Daoy (cell line): ENCODE measurements around the gene FBL. TPM values are rescaled to one million over a fixed set of nuclear protein-coding genes. Genes with fewer than 3 reads are reported as not detected.
"Not testable (repeated sequence)": the region's sequence is repeated elsewhere in the genome, so short reads cannot be mapped to it uniquely, and the experiment has no call there.

Experiments used
- DNase-seq: peaks from one replicate; pipeline ENCODE4 v3.0.0-alpha.2; 2015; ENCODE audit warnings: low read depth
- total RNA-seq: library from RNA; depleted of rRNA; stranded (reverse); fragments of >200 nt; shearing (Covaris generic); gene quantifications from 2 replicates; pipeline ENCODE4 v1.2.3, GENCODE V29; 2014; rRNA removed

Gene FBL
- 345 and 375 TPM in 2 replicates for total RNA-seq

DNA sequence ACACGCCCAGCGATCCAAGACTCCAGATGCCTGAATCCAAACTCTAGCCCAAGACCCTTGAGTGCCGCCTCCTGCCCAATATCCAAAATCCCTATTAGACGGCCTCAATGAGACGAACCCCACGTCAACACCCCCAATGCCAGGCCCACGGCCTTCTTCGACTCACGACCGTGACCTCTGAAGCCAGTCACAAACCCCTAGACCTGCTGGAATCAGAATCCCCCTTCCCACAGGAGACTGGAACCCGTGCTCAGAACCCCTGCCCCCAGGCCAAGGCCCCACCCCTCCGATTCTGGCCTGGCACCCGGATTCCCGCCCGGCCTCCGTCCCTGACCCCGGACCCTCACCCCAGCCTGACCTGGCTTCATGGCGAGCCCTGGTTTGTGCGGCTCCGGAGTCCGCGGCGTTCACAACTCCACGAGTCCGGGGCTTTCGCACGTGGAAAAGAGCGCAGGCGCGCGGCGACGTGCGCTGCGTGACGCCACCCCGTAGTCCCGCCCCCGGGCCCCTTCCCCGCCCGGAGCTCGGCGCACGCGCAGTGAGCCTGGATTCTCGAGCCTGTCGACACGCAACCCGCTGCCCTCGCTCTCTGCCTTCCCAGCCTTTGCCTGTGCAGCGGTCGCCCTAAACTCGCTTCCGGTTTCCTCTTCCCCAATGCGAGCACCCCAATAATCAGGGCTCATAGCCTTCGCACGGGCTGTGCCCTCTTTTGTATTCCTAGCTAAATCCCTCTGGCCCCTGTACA is at the start of gene FBL:
Gene FBL, minus strand, starts transcription at position 447 of the 745 bp plus-strand sequence. Its CDS starts 79 bp downstream, at position 368.
- DNase-seq, result peak; percentile 96

DNA sequence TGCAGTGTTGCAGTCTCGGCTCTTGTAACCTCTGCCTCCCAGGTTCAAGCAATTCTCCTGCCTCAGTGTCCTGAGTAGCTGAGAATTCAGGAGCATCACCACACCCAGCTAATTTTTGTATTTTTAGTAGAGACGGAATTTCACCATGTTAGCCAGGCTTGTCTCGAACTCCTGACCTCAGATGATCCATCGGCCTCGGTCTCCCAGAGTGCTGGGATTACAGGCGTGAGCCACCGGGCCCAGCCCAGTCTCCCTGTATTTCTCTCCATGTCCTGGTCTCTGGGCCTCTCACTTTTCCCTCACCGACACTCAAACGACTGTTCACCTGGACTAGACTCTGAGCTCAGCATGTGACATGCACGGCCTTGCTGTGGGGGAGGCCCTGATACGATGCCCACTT is 48.9 kb upstream of the FBL start:
- not testable (repeated sequence) for DNase-seq

DNA sequence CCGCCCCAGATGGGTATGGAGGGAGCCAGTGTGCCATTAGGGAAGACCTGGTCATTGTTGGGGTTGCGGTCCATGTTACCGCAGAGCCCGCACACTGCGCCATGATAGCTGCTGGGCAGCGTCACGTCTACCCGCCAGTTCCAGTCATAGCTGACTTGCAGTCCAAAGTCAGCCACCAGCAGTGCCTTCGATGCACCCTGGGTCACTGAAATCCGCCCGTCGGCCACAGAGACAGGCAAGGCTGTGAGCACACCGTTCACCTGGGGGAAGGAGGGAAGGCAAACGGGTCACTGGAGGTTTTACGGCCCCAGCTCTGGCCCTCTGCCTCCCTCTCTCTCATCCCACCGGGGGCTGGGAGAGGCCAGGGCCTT is 48.0 kb upstream of the FBL start:
- not testable (repeated sequence) for DNase-seq

DNA sequence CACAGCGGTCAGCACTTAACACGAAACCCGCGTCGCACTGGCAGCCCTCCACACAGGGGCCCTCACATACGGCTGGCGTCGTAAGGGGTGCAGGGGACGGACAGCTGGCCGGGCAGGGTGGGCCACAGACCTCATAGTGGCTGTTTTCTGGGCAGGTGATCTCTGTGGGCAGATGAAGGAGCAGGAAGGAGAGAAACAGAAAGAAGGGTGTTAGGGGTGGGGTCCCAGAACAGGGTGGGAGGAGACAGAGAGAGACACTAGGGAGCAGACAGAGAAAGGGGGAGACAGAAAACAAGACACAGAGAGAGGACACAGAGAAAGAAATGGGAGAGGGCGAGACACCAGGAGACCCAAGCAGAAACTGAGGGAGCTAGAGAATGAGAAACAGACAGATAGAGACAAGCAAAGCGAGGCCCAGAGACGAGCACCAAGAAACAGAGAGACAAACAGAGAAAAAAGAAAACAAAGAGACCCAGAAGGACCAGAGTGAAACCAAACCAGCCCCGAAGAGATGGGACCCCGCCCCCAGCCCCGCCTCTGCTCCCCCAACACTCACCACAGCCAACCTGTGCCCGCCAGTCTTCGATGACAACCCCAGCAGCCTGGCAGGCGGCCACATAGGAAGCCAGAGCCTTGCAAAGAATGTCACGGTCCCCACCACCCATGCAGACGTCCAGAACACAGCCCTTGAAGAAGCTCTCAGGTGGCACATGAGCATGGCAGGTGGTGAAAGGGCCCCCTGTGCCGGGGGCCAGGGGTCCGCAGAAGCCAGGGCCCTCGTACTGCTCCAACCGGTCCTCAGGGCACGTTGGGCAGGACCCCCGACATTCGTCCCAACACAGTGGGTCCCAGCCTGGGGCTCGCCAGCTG is 47.4 kb upstream of the FBL start:
- DNase-seq, result peak; percentile 73

DNA sequence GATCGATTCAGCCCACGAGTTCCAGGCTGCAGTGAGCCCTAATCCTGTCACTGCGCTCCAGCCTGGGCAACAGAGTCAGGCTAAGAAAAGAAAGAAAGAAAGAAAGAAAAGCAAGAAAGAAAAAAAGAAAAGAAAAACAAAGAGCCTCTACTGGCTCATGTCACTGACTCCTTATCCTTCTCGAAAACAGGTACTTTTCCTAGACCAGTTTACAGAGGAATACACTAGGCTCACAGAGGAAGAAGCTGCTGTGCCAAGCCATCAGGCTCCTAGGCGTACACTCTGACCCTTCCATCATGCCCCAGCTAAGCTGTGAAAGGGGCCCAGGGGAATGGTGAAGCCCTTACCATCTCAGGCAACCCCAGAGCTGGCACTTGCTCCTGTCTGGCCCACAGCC is 46.3 kb upstream of the FBL start:
- not testable (repeated sequence) for DNase-seq

DNA sequence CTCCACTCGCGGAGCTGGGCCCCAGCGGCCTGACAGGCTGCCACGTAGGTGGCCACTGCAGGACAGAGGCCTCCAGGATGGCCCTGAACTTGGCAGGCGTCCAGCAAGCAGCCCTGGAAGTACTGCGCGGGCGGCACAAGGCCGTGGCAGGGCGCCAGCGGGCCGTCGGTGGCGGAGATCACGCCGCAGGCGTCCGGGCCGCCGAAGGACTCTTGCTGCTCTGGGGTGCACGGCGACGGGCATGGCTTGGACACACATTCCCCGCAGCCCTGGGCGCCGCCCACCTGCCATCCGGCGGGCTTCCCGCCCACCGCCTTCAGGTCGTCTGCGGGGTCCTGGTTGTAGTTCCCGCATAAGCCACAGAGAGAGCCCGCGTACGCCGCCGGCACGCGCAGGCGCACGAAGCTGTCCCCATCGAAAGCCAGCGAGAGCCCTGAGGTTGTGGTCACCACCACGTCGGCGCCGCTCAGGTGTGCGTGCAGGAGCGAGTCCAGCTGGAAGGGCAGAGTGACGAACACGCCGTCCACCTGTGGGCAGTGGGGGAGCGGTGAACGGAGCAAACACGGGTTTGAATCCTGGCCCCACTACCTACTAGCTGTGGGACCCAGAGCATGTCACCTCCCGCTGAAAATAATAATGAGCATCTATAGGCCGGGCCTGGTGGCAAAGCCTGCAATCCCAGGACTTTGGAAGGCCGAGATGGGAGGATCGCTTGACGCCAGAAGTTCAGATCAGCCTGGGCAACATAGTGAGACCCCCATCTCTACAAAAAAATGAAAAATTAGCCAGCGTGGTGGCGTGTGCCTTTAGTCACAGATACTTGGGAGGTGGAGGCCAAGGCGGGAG is 45.7 kb upstream of the FBL start:
- DNase-seq, result not testable (repeated sequence)

DNA sequence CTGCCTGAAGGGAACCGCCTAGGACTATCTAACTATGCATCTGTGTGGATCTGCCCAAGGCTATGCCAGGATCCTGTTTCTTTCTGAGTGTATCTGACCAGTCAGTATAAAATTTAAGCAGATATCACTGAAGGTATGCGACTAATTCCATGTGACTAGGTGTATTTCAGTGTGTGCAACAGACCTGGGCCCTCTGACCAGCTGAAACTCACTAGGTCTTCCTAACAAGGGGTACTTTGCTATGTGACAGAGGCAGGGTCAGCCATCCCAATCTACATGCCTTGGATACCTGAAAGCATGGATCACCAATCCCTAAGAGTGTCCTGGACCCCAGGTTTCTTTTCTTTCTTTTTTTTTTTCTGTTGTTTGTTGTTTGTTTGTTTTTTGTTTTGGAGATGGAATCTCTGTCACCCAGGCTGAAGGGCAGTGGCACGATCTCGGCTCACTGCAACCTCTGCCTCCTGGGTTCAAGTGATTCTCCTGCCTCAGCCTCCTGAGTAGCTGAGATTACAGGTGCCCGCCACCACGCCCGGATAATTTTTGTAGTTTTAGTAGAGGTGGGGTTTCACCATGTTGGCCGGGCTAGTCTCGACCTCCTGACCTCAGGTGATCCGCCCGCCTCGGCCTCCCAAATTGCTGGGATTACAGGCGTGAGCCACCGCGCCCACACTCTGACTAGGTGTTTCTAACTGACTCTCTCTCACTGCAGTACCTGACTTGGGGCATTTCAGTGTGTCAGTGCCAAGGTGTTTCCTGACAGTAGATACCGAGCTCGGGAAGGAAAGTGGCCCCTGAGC is 44.8 kb upstream of the FBL start:
- no peak for DNase-seq

- DNase-seq, result not testable (repeated sequence)
These were observed 43.9 kb upstream of the FBL start for GRCh38 chr19:39889872-39890754.

GRCh38 chr19:39887456-39887951 is 41.3 kb upstream of the FBL start:
- DNase-seq, result not testable (repeated sequence)

- DNase-seq, result not testable (repeated sequence)
These were observed 39.8 kb upstream of the FBL start for GRCh38 chr19:39885821-39886554.

- not testable (repeated sequence) for DNase-seq
These were observed 38.5 kb upstream of the FBL start for GRCh38 chr19:39884721-39885120.

DNA sequence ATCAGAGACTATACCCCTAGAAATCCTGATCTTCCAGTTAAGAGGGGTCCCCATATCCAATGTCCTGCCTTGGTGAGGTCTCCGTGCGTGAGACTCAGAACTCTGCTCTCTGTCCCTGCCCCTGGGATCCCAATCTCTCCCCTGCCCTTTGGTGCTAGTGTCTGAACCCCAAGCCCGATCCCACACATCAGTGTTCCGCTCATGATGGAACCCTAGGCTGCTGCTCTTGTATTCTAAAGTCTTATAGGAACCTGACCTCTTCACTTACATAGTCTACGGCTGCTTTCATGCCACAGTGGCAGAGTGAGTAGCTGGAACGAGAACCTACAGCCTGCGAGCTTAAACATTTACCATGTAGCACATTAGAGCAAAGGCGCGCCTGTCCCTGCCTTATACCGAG is 36.5 kb upstream of the FBL start:
- DNase-seq, result not testable (repeated sequence)

DNA sequence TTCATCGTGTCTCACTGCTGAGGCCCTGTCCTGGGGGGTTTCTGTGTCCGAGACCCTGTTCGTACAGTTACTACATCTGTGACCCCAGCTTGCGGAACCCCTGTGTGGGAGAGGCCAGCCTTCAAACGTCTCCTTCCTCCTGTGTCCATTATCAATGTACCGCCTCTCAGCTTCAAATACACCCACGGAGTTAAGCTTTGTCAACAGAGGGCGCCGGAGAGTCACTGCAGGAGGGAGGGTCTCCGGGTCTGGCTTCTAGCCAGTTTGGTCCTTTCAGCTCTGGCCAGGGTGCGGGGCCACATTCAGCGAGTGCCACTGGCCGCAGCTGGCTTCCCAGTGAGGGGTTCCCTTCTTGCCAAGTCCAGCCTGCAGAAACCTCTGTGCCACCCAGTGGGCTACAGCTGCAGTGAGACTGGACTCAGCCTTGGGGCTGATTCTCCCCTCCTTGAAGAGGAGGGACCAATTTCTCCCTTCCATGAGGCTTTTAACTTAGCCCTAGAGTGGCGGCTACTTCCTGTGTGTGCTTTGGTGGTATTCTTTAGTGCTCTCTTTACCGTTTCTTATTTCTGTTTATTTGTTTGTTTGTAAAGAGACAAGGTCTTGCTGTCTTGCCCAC is 35.4 kb upstream of the FBL start:
- peak; percentile 43 for DNase-seq

GRCh38 chr19:39880241-39880640 is 34.1 kb upstream of the FBL start:
- DNase-seq, result not testable (repeated sequence)

DNA sequence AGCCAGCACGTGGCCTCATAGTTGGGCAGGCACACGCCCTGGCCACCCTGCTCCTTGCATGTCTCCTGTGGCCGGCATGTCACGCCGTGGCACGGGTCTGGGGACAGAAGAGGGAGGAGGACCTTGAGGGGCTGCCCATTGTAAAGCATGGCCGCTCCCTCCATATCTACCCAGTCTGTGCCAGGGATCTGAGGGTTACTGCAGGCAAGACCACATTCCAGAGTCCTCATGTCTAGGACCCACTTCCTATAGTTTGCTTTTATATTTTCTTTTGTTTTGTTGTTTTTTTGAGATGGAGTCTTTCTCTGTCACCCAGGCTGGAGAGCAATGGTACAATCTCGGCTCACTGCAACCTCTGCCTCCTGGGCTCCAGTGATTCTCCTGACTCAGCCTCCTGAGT is 33.6 kb upstream of the FBL start:
- not testable (repeated sequence) for DNase-seq

- not testable (repeated sequence) for DNase-seq
These were observed 32.7 kb upstream of the FBL start for GRCh38 chr19:39878866-39879265.

DNA sequence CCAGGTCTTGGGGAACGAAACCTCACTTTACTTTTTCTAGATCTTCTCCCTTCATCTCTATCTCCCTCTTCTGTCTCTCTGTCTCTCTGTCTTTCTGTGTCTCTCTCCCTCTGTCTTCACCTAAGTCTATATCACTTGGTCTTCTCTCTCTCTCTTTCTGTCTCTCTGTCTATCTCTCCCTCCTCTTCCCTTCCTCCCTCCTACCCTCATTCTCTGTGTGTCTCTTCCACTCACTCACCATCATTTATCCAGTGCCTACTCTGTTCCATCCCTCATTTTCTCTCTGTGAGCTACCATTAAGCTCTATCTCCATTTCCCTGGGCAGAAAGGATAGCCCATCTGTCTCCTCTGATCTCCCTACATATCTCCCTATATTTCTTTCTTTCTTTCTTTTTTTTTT is 32.2 kb upstream of the FBL start:
- no peak for DNase-seq

DNA sequence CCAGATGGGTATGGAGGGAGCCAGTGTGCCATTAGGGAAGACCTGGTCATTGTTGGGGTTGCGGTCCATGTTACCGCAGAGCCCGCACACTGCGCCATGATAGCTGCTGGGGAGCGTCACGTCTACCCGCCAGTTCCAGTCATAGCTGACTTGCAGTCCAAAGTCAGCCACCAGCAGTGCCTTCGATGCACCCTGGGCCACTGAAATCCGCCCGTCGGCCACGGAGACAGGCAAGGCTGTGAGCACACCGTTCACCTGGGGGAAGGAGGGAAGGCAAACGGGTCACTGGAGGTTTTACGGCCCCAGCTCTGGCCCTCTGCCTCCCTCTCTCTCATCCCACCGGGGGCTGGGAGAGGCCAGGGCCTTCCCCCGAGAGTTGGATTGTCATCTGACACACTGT is 31.8 kb upstream of the FBL start:
- not testable (repeated sequence) for DNase-seq

DNA sequence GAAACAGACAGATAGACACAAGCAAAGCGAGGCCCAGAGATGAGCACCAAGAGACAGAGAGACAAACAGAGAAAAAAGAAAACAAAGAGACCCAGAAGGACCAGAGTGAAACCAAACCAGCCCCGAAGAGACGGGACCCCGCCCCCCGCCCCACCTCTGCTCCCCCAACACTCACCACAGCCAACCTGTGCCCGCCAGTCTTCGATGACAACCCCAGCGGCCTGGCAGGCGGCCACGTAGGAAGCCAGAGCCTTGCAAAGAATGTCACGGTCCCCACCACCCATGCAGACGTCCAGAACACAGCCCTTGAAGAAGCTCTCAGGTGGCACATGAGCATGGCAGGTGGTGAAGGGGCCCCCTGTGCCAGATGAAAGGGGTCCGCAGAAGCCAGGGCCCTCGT is 31.3 kb upstream of the FBL start:
- DNase-seq, result peak; percentile 91
